K562 (cell line): ENCODE measurements around the gene SLC35F5. TPM values are rescaled to one million over a fixed set of nuclear protein-coding genes. Genes with fewer than 3 reads are reported as not detected.
A peak's percentile ranks its signal among the peaks of the same experiment; 100 is the strongest.

Experiments used
- ARID4B ChIP-seq: sonication (generic); formaldehyde crosslinking; IDR thresholded peaks from 2 replicates; pipeline ENCODE4 v1.8.0; 2022; ENCODE audit warnings: mild to moderate bottlenecking, missing genetic modification reagents
- CBX5 ChIP-seq: IDR thresholded peaks from 2 replicates; pipeline ENCODE4 v1.6.1; 2014; ENCODE audit warnings: low read depth, borderline replicate concordance
- FOXJ3 ChIP-seq: sonication (generic); formaldehyde crosslinking; IDR thresholded peaks from 2 replicates; pipeline ENCODE4 v1.4.0; 2020; ENCODE audit warnings: mild to moderate bottlenecking, missing genetic modification reagents
- GATA2 ChIP-seq: sonication (generic); formaldehyde crosslinking; IDR thresholded peaks from 2 replicates; pipeline ENCODE4 v1.4.0; 2020; ENCODE audit warnings: mild to moderate bottlenecking, missing genetic modification reagents
- HEY1 ChIP-seq: fragments of 250-450 bp; sonication (Bioruptor Pico); IDR thresholded peaks from 2 replicates; pipeline ENCODE4 v1.5.0; 2020; ENCODE audit warnings: mild to moderate bottlenecking, moderate library complexity, borderline replicate concordance
- IRF1 ChIP-seq: sonication (generic); formaldehyde crosslinking; IDR thresholded peaks from 2 replicates; pipeline ENCODE4 v1.8.0; 2022; ENCODE audit warnings: missing genetic modification reagents, mild to moderate bottlenecking, borderline replicate concordance
- KLF13 ChIP-seq: fragments of 450-650 bp; IDR thresholded peaks from 2 replicates; pipeline ENCODE4 v1.6.1; 2016; ENCODE audit warnings: missing genetic modification characterization, low read depth, mild to moderate bottlenecking, missing compliant biosample characterization, moderate library complexity, borderline replicate concordance
- NCOA6 ChIP-seq: fragments of 450-650 bp; IDR thresholded peaks from 2 replicates; pipeline ENCODE4 v1.6.1; 2017; ENCODE audit warnings: mild to moderate bottlenecking
- NR4A1 ChIP-seq, 2 experiments: fragments of 250-450 bp in 1 of 2; fragments of 450-650 bp in 1 of 2; sonication (Bioruptor Pico) in 1 of 2; IDR thresholded peaks; 2 replicates each; pipeline versions ENCODE4 v1.4.0 to v1.6.1; 2016 to 2020; ENCODE audit warnings: mild to moderate bottlenecking in 2 of 2, missing compliant biosample characterization in 1 of 2, missing genetic modification characterization in 1 of 2, moderate library complexity in 1 of 2
- POU5F1 ChIP-seq: fragments of 150-350 bp; IDR thresholded peaks from 2 replicates; pipeline ENCODE4 v1.6.1; 2014; ENCODE audit warnings: borderline replicate concordance, low read length, low read depth, mild to moderate bottlenecking; ENCODE audit not compliant: partially characterized antibody
- RB1 ChIP-seq: fragments of 450-650 bp; IDR thresholded peaks from 2 replicates; pipeline ENCODE4 v1.6.1; 2017; ENCODE audit warnings: low read depth, mild to moderate bottlenecking
- RBM14 ChIP-seq: fragments of 200-400 bp; formaldehyde crosslinking; IDR thresholded peaks from 2 replicates; pipeline ENCODE4 v1.6.1; 2018; ENCODE audit warnings: low read depth, mild to moderate bottlenecking, low read length, moderate library complexity, borderline replicate concordance; ENCODE audit not compliant: insufficient read depth
- SNIP1 ChIP-seq: fragments of 450-650 bp; IDR thresholded peaks from 2 replicates; pipeline ENCODE4 v1.7.1; 2017; ENCODE audit warnings: low read depth, mild to moderate bottlenecking
- STAG1 ChIP-seq: sonication (generic); formaldehyde crosslinking; IDR thresholded peaks from 2 replicates; pipeline ENCODE4 v1.5.0; 2020; ENCODE audit warnings: missing genetic modification reagents, borderline replicate concordance
- TGIF2 ChIP-seq: sonication (generic); formaldehyde crosslinking; IDR thresholded peaks from 2 replicates; pipeline ENCODE4 v1.8.1; 2022; ENCODE audit warnings: mild to moderate bottlenecking, missing genetic modification reagents, moderate library complexity
- ZBTB7A ChIP-seq: IDR thresholded peaks from 2 replicates; pipeline ENCODE4 v1.6.1; 2011; ENCODE audit warnings: low read depth, mild to moderate bottlenecking, low read length, moderate library complexity, borderline replicate concordance; ENCODE audit not compliant: control insufficient read depth
- ZFP30 ChIP-seq: fragments of 250-450 bp; sonication (Bioruptor Pico); IDR thresholded peaks from 2 replicates; pipeline ENCODE4 v1.8.0; 2022; ENCODE audit warnings: moderate library complexity, mild to moderate bottlenecking, inconsistent platforms, borderline replicate concordance
- ZNF518B ChIP-seq: fragments of 250-450 bp; sonication (Bioruptor Pico); IDR thresholded peaks from 2 replicates; pipeline ENCODE4 v1.5.0; 2021; ENCODE audit warnings: mild to moderate bottlenecking, moderate library complexity
- polyA plus RNA-seq, 8 experiments: library from polyadenylated mRNA; depleted of rRNA in 4 of 8; stranded (reverse) in 5 of 8; unstranded in 3 of 8; fragments of >200 nt; fragmentation: Nextera tagmentation in 2 of 8; fragmentation: Illumina TruSeq in 1 of 8; extraction: Ambion mirVana in 2 of 8; extraction: Trizol in 1 of 8; gene quantifications; 2 replicates each; pipeline versions ENCODE4 v1.2.1 to v1.2.3, GENCODE V29; 2011 to 2014; ENCODE audit warnings: inconsistent platforms in 1 of 8, missing spikeins in 1 of 8
- total RNA-seq, 7 experiments: library from RNA; depleted of rRNA in 6 of 7; stranded (reverse); fragments of >200 nt in 6 of 7; fragmentation: Illumina TruSeq in 2 of 7; extraction: Trizol in 2 of 7; gene quantifications; 2 replicates each; pipeline versions ENCODE4 v1.2.1 to v1.2.3, GENCODE V29; 2011 to 2021; ENCODE audit warnings: low replicate concordance in 1 of 7

The SLC35F5 gene
- total and polyA plus RNA-seq, 9 of the 15 experiments (the other 6 are each of a cell fraction or from before 2014, with no cell fraction given) = 4.9 to 50.7 (median 30.5) TPM

- TF ChIP-seq IRF1 (CRISPR knock-in tag) (no peak), RBM14 (no peak), ZNF518B (CRISPR knock-in tag) (no peak), SNIP1 (no peak), KLF13 (tag) (no peak; the same call in 1 of the 2 replicates), NCOA6 (no peak), POU5F1 (no peak), GATA2 (CRISPR knock-in tag) (no peak), ZBTB7A (peak; percentile 12; the same call in 1 of the 2 replicates), RB1 (peak; percentile 75; the same call in 1 of the 2 replicates), ARID4B (CRISPR knock-in tag) (peak; percentile 85), ZFP30 (CRISPR knock-in tag) (no peak), FOXJ3 (CRISPR knock-in tag) (no peak), CBX5 (no peak), TGIF2 (CRISPR knock-in tag) (no peak), HEY1 (CRISPR knock-in tag) (no peak), STAG1 (CRISPR knock-in tag) (no peak), NR4A1 (CRISPR knock-in tag; IDR thresholded peaks at IDR 0.05) (no peak), NR4A1 (tag; IDR thresholded peaks at IDR 0.05) (no peak)
Observed at GRCh38 chr2:113756355-113757137, at the start of gene SLC35F5 (continued).
